Skeletal muscle cell (primary cell): Measurements from ENCODE around the gene PDE1C.

Experiments used
- DNase-seq: peaks from one replicate; pipeline ENCODE4 v3.0.0-alpha.2; 2010; ENCODE audit warnings: low read depth
- H3K4me3 ChIP-seq: 2 replicates; pipeline ENCODE4 v1.5.1; 2011; ENCODE audit warnings: low read depth, mild to moderate bottlenecking, control low read depth, low read length, moderate library complexity

Gene PDE1C

GRCh38 chr7:31761646-31762045 is 308.6 kb downstream of the PDE1C start:
- no peak for DNase-seq
- H3K4me3 ChIP-seq = no peak overlapping the region

GRCh38 chr7:31758755-31759154 is 311.5 kb downstream of the PDE1C start:
- no peak overlapping the region for H3K4me3 ChIP-seq
- DNase-seq = no peak

DNA sequence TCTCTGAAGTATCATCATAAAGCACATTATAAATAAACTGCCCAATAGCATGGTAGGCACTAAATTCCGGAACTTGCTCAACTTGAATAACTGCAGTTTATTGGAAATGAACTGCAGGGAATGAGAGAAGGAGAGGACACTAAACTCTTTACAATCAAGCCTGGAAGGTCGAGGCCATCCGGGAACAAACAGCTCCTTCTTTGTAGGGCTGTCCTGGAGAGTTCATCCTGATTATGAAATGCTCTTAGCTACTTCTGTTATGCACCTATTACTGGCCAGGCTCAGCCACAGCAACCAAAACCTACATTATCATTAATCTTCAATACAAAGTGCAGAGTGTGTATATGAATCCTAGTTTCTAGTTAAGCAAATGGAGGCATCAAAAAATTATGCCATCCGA is 318.5 kb downstream of the PDE1C start:
- no peak for DNase-seq

GRCh38 chr7:31748084-31748483 is 322.1 kb downstream of the PDE1C start:
- DNase-seq = no peak
- no peak overlapping the region for H3K4me3 ChIP-seq

More for the DNA sequence above, 318.5 kb downstream of the PDE1C start:
- H3K4me3 ChIP-seq = no peak overlapping the region

- no peak overlapping the region for H3K4me3 ChIP-seq
- no peak for DNase-seq
Measured at GRCh38 chr7:31747553-31747952, 322.7 kb downstream of the PDE1C start.

- H3K4me3 ChIP-seq = no peak overlapping the region
- DNase-seq = peak; percentile 29
Measured at GRCh38 chr7:31744294-31744874, 325.8 kb downstream of the PDE1C start.

GRCh38 chr7:31741852-31742251 is 328.4 kb downstream of the PDE1C start:
- H3K4me3 ChIP-seq = no peak overlapping the region
- DNase-seq = no peak

DNA sequence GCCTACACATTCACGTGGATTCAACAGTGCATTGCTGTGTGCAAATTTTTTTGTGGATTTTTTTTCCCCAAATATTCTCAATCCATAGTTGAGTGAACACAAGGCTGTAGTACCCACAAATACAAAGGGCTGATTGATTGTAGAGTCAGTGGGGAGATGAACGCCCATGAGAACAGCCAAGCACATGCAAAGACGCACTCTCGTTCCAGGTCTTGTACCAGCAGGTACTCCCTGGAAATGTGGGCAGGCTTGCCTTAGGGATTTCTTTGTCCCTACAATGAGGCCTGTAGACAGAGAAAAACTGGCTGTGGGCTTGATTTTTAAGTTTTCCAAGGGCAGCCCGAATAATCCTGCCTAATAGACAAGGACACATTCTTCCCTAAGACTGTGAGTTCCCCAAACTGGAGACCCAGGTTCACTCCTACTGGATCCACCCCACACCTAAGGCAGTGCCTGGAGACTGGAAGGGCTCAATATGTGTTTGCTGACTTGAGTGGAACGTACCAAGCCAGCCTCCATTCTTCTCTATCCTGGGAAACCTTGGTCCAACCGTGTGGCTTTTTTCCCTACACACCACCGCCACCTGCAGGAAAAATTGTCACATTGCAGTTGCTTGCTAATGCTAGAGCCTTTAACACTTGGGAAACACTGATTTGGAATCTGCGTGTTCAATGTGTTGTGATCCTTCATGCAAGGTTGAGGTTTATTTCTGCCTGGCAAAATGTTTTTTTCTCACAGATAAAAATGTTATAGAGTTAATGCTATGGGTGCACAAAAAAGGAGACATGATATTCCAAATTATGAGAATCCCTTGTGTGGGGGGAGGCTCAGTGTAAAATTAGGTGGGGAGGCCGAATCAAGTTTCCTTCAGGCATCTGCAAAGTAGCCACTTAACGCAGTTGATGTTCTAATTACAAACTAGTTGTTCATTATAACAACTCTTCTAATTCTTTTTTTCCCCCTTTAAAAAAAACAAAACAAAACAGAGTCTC is 333.9 kb downstream of the PDE1C start:
- peak; percentile 4 for DNase-seq
- no peak overlapping the region for H3K4me3 ChIP-seq

DNA sequence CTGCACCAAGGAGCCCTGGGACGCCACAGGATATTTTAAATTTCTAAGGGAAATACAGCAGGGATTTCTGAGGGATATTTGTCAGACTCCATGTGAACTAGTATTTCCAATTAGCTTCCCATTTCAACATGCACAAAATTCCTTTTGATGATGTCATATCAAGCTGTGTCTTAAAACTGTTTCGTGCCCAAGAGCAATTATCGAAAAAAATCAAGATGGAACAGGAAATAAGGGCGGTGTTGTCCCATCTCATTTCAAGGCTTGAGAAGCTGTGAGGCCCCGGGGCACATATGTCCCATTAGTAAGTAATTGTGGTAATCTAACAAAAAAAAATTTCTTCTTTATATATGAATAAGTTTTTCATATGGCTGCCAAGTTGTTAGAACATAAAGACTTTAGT is 335.8 kb downstream of the PDE1C start:
- H3K4me3 ChIP-seq = no peak overlapping the region
- no peak for DNase-seq

DNA sequence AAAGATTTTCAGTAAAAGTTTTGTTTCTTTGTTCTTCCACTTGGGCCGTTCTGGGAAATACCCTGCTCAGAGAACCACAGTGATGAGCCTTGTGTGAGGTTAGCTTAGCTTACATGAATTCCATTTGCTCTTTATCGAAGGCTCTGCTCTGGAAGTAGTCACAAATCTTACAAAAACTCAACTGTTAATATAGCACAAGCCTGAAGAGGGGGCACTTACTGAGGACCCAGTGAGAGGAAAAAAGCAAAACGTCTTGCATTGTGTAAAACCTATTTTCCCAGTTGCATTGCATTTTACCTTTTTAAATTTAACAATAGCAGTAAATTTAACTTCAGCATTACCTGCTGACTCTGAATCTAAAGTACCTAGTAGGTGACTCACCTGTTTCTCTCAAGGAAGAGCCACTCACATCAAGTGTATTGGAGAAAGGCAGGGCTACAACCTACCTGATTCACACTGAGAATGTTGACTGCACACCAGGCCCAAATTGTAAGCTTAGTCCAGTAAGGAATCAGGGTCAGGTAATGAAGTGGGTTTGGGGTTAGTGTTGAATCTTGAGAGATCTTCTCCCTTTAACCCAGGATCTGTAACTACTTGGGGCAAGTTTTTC is 340.9 kb downstream of the PDE1C start:
- no peak for DNase-seq
- H3K4me3 ChIP-seq = no peak overlapping the region

- no peak overlapping the region for H3K4me3 ChIP-seq
- DNase-seq = no peak
Measured at GRCh38 chr7:31724696-31725095, 345.5 kb downstream of the PDE1C start.

GRCh38 chr7:31720366-31720765 is 349.8 kb downstream of the PDE1C start:
- no peak for DNase-seq
- no peak overlapping the region for H3K4me3 ChIP-seq

GRCh38 chr7:31716355-31716754 is 353.9 kb downstream of the PDE1C start:
- no peak overlapping the region for H3K4me3 ChIP-seq

DNA sequence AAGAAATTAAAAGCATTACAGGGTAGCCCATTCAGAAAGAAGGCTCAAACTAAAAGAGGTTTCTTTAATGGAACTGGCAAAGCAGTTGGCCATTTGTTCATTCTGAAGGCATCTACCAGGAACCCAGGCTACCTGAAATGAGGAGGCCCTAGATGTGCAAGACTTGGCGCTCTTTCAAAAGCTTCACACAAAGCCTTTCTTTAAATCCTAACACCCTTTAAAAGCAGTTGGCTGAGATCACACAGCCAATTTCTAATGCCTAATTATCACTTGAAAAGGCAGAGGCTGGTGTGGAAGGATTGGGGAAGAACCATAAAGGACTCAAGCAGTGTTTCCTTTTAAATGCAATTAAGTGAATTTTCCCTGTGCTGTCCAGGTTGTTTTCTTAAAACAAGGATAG is 360.0 kb downstream of the PDE1C start:
- no peak overlapping the region for H3K4me3 ChIP-seq
- DNase-seq = no peak

More at GRCh38 chr7:31716355-31716754, 353.9 kb downstream of the PDE1C start:
- no peak for DNase-seq

- no peak overlapping the region for H3K4me3 ChIP-seq
- no peak for DNase-seq
Measured at GRCh38 chr7:31707089-31707488, 363.1 kb downstream of the PDE1C start.

DNA sequence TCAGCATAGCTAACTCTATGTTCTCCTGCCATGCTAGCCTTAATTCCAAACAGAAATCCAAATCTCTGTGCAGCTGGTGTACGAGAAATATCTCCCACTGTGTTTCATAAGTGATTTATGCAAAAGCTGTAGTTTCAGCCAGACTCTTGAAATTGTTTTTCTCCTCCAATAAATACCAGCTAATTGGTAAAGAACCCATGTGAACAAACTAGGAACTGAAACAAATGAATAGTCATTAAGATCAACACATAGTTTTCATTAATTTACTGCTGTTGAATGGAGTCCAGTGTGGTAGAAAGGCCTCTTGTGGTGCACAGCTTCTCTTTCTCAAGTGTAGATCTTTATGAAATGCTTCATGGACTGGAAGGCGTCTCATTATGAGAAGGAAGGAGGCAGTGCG is 364.8 kb downstream of the PDE1C start:
- DNase-seq = no peak
- H3K4me3 ChIP-seq = no peak overlapping the region

DNA sequence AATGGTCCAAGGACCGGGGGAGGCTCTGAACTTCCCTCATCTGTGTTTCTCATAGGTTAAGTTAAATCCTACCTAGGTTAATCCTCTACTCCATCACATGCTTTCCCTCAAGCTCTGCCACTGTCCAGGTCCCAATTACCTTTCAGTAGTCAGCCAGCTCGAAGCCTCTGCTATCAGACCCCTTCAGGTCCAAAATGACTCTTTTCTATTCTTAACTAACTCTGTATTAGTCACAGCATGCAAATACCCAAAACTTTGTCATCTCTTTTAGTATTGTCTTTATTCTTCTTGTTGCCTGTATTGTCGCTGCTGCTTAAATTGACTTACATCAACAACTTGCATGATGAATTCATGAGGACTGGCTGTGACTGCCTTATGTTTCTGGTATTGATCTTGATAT is 367.9 kb downstream of the PDE1C start:
- no peak overlapping the region for H3K4me3 ChIP-seq
- no peak for DNase-seq
